NCI-H2227 (cell line): ENCODE measurements around the gene TMEM163.

Source experiments
- DNase-seq: peaks from one replicate; lab custom pipeline; 2025; ENCODE audit not compliant: unreplicated experiment; lab: John Stamatoyannopoulos, UW

The TMEM163 gene

DNA sequence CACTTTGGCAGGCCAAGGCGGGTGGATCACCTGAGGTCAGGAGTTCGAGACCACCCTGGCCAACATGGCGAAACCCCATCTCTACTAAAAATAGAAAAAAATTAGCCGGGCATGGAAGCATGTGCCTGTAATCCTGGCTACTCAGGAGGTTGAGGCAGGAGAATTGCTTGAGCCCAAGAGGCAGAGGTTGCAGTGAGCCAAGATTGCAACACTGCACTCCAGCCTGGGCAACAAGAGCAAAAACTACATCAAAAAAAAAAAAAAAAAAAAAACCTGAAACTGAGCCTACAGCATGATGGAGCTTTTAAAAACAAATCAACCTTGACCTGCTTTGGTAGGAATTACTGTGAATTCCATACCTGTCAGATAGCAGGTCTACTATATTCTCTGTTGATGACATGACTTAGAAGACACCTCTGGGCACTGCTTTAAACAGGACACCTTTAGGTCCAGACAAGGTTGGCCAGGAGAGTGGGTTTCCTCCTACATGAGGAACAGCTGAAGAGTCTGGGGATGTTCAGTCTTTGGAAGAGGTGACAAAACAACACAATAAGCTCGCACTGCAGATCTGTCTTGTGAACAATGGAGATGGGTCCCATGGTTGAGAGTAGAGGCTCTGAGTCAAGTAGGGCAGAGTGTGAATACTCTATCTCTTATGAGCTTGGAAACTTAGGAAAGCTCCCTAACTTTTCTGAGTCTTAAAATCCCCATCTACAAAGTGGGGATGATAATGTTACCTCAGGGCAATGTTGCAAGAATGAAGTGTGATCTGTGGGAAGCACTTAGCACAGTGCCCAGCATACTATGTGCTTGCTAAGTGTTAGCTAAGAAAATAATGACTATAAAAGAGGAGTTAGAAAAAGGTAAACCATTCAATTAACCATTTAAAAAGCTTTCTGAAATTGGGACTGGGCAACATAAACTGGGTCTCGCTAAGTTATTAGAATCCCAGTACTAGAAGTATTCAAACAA, 25.2 kb downstream of the TMEM163 start:
- DNase-seq: no peak

DNA sequence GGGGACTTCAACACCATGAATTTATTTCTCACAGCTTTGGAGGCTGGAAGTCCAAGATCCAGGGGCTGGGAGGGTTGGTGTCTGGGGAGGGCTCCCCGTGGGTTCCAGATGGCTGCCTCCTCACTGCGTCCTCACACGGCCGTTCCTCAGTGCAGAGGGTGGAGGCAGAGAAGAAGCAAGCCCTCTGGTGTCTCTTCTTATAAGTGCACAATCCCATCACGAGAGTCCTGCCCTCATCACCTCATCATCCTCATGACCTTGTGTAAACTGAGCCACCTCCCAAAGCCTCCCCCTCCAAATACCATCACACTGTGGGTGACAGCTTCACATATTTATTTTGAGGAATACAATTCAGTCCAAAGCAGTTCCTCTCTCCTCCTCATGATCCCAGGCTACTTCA, 26.3 kb downstream of the TMEM163 start:
- no peak for DNase-seq

DNA sequence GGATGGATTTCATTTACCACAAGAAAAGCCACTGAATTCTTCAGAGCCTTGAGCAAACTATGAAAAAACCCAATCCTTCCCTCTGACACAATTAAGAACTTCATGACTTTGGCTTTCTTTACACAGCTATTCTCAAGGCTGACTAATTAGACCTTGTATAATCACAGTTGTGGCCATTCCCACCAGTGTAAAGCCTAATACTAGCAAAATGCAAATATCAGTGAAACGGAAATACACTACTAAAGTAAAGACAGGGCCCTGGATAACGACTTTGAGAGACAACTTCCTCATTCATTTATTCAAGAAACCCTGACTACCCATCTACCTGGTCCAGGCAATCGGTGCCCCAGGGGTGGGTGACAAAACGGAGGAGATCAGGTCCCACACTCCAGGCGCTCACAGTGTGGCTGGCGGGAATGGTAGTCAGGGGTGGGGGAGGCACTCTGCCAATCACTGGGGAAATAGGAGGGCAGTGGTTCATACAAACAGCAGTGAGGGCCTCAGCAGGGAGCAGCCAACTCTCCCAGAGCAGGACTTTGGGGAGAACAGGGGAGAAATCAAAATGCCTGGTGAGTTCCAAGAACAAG, 28.1 kb downstream of the TMEM163 start:
- DNase-seq: no peak

DNA sequence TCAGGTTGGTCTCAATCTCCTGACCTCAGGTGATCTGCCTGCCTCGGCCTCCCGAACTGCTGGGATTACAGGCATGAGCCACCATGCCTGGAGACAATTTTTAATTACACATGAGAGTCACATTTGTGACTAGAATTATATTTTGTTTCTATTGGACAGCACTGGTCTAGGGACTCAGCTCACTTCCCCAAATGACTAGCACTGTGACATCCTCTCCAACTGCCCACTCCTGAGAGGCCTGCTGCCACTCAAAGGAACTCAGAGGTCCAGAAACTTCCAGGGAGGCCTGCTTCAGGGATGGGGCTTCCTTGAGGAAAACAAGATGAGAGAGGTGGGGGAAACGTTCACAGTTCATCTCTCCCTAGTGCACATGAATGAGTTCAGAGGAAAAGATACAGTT, 29.5 kb downstream of the TMEM163 start:
- DNase-seq: no peak

DNA sequence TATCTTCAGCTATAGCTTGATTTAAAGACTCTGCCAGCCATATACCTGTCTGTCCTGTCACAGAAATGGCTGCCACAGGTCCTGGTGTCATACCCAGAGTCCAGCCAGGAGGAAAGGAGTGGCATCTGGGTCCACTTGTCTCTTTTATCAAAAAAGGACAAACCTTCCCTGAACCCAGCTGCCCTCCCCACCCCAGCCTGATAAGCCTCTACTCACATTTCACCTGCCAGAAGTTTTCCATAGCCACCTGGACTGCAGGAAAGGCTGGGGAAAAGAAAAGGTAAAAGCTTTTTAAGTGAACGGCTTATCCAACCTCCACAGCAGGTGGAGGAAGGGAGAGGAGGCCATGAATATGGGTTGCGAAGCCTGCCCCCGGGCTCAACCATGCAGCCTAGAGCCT, 32.8 kb downstream of the TMEM163 start:
- DNase-seq: no peak

DNA sequence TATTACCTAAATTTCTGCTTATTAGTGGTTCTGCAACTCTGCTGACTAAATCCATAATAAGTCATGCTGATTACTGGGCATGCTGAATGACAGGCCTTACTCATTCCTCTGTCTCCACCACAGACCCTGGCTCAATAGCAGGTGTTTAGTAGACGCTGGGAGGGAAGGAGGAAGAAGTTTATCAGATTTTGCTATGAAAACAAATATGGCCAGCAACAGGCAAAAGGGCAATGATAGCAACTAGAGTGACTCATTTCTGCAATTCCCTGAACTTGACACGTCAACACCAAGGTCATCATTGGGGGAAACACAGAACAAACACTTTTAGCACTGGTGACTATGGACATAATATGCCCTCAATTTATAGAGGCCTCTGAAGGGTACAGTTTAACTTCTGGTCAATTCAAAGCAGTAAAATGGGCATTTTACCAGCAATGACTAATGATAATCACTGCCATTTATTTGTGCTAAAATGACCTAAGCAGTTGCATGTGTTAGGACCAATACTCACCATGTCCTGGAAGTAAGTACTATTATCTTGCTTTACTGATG, 35.2 kb downstream of the TMEM163 start:
- no peak for DNase-seq

DNA sequence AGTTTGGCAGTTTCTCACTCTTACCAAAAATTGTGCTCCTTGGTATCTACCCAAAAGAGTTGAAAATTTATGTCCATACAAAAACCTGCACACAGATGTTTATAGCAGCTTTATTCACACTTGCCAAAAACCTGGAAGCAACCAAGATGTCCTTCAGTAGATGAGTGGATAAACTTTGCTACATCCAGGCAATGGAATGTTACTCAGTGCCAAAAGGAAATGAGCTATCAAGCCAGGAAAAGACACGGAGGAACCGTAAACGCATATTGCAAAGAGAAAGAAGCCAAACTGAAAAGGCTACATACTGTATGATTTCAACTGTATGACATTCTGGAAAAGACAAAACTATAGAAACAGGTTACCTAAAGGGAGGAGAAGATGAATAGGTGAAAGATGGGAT, 36.1 kb downstream of the TMEM163 start:
- DNase-seq: no peak

DNA sequence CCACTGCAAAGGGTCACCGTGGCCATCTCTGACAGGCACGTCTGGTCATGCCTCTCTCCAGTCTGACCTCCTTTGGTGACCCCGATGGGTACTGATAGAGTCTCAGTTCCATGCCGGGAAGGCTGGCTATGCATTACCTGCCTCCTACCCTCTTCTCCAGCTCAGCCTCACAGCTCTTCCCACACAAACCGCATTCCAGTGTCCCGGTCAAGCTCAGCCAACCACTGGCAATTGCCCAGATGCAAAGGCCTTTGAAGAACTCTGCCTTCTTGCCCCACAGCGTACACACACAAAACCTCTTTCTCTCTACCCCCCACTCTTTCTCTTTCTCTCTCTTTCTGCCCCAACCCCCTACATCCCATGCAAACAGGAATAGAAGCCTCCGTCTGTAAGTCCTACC, 37.6 kb downstream of the TMEM163 start:
- DNase-seq: no peak

DNA sequence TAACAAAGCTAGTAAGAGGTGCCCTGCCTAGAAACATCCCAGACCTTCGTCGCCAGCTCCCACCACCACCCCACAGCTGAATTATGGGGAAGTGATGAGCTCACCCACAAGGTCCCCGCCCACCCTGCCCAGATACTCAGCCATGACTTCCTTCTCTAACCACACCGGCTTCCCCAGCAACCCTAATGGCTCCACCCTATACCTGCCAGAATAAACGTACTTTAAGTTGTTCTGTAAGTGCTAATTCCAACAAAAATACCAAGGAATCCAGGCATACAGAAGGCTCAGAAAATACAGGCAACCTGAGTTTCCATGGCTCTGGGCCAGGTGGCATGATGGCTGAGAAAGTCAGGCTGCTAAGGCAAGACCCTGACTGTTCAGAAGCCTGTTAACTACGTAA, 39.1 kb downstream of the TMEM163 start:
- DNase-seq: no peak

DNA sequence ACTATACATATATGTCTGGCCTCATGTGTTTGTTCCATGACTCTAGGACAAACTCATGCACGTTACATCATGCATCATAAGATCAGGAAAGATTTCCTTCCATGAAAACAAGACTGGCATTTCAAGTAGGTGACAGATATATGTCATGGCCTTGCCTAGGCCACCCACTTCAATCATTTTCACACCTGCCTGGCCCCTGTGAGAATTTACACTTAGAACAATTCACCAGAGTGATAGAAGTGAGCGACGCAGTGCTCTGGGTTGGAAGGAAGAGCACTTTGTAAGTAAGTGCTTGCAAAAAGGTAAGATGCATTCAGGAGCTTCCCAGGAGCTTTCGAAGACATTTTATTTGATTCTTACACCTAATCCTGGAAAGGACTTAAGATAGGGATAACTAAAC, 39.5 kb downstream of the TMEM163 start:
- no peak for DNase-seq

DNA sequence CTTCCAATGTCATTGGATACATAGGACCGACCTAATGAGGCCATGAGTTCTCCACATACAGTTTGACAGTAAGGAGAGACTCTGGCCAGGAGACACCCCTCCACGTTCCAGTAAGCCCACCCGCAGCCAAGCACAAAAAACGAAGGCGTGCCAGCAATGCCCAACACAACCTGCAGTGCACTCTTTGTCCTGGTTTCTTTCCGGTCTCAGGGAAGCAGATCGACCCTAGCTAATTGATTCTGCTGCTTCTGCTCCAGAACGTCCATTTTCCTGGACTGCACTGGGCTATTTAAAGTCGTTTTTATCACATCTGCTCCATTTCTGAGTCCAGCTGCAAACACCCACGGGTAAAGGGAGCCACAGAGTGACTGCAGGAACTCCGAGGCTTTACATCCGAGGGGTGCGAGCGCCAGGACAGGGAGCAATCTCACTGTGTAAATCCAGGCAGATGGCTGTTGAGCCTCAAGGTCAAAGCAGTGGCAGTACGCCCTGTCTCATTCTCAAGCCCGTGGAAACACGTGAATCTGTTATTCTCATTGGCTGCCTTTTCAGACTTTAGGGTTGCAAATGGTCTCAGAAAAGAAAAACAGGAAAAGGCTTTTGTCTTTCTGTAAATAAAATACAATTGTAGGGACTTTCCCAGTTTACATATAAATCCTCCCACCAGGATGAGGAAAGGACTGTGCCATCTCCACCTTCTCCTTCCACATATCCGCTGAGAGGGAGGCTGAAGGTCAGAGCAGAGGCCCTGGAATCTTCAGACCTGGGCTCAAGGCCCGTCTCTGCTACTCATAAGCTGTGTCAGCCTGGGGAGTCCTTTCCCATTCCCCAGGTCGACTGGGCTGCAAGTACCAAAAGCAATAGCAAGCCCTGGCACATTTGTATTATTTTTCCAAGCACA, 40.7 kb downstream of the TMEM163 start:
- DNase-seq: peak; percentile 14

DNA sequence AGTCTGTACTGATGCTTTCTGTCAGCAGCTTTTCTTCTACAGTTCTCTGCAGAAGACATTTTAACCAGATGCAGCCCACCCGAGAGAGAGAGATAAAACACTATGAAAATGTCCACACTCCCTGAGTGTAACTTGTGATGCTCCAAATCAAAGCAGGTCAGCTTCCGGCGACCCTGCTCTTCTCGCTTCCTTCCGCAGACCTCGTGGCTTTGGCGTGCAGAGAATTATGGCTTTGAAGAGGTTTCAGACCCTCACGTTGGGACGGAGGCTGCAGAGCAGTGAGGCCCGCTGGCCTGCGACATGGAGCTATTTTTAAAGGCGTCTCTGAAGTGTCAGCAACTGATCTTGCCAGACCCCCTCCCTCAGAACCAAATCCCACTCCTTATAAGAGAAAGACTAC, 41.8 kb downstream of the TMEM163 start:
- DNase-seq: no peak

DNA sequence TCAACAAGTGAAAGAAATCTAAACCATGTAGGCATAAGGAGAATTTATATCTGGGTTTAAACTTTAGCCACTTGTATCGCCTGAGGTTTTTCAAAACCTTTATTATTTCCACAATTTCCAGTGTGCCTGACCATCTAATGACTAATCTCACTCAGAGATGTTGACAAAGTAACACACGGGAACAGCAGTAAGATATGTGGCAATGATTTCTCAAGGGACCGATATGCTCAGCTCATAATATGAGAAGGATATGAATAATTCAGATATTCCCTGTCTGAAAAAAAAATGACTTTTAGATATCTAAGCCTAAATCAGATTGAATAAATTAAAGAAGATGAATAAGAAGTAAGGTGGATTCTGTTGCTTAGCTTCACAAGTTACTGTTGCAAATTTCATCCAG, 43.5 kb downstream of the TMEM163 start:
- no peak for DNase-seq

DNA sequence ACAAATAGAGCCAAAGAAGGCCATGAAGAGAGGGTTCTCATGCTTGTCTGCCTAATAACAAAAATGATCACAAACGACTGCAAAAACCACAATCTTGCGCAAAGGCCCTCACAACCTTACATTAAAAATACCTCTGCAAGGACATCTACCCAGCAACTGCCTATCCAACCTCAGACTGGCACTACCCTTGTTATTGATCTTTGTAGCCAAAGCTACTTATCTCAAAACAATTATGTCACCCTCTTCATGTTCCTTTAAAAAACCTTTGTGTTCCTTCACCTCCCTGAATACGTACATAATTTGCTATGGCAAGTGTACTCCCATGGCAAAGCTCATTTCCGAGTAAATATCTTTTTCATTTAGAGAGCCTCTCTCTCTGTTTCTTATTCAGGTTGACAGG, 44.1 kb downstream of the TMEM163 start:
- no peak for DNase-seq

DNA sequence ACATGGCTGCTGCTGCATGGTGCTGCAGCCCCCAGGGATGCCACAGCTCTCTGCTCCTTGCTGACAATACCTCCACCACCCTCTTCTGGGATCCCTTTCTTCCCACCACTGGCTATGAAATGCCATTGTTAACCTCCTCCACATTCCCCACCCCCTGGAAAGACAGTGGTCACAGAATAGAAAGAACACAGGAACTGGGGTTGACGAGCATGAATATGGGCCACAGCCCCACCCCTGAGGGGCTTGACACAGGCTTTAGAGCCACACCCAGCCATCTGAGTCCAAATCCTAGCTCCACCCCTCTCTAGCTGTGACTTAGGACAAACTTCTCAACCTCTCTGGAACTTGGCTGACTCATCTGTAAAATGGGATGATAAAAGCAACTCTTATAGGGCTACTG, 47.3 kb downstream of the TMEM163 start:
- DNase-seq: no peak

DNA sequence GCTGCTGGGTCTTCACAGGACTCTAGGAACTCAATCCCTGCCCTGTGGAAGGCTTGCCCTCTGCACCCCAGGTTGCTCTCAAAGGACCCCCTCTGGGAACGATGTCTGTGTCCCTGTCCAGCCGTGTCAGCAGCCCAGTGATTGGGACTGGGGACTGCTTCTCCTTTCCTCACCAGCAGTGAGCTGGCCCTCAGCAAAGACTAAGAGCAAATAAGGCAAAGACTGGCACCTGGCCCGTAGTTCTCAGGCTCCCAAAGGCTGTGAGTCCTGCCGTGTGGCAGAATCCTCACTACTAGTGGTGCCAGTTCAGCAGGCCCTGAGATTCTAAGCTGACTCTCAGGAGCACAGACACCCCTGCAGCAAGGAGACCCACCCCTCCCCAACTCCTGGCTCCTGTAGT, 47.8 kb downstream of the TMEM163 start:
- no peak for DNase-seq

DNA sequence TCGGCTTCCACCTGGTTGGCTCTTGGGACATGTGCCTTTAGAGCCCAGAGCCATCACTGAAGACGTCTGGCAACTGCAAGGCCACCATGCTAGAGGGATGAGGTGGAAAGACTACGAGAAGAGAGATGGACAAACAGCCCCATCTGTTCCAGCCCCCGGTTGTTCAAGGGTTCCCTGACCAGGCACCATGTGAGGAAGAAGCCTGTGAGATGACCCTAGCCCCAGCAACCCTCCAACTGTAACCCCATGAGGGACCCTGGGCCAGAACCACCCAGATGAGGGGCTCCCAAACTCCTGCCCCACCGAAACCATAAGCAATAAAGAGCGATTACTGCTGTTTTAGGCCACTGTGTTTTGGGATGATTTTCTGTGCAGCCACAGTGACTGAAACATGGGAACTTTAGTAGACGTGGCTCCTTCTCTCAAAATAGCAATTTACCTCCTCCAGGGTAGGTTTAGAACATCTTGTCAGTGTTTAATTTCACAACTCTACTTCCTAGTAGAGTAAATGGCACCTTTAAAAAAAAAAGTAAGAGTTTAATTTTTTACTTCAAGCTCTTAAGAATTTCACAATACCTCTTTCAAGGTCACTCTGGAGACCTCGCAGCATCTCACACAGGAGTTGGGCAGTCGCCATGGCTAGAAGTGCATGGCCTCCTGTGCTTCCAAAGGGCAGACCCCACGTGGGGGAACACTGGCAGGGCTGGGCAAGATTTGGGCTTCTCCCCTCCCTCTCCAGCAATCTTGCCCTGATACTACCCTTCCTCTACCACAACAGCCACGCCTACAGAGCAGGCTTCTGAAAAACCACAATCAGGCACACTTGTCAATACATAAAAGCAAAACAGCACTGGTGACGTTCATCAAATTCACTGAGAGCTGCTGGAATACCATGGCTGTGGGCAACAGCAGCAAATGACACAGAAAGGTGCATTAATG, 48.8 kb downstream of the TMEM163 start:
- DNase-seq: no peak

DNA sequence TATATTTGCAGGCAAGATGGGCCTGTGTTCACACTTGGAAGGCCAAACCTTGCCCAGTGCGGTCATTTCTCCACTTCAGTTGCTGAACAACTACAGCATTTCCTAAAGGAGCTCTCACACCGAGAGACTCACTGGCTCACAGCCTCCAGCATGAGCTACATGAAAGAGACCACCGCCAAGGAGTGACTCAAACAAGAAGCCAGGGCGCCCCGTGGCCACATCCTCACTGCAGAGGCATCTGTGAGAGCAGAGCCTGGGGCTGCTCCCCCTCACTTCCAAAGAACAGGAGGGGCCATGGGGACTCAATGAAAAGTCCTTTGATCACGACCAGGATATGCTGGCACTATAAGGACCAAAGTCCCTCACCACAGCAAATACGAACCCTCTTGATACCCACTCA, 50.0 kb downstream of the TMEM163 start:
- DNase-seq: no peak

DNA sequence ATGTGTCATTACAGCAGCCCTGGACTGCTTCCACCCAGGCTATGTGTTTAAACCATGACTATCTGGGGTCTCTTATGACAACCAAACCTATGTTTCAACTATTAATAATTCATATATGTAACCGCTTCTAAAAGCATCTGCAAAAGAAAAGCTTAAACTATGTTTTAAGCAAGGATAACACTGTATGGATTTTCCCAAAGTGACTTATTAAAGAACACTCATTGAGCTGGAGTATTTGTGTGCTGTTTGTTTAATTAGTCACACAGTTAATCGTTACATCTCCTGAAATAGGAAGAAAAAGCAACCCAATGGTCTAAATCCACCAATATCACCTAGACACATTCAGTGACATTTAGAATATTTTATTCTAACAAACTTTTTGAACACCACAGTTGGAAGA, 51.3 kb downstream of the TMEM163 start:
- DNase-seq: no peak

DNA sequence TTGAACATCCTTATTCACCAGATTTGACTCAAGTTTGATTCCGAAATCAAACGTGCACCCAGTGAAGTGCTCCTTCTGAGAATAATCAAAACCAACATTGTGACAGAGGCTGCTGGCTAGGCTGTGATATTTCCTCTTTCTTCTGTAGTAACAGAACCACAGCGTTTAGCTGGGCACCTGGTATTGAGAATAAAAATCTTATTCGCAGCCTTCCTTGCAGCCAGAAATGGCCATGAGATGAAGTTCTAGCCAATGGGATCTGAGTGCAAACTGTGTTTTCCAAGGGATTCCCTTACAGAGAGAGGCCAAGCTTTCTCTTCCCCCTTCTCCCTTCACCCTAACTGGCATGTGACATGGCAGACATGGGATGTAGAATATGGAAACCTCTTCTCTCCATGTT, 51.7 kb downstream of the TMEM163 start:
- DNase-seq: no peak
